ENCODE measurements around the gene OR1L8.

- TF ChIP-seq EZH2 (IDR thresholded peaks at IDR 0.05; ENCODE audit: insufficient read depth, poor library complexity, severe bottlenecking) (no peak), EZH2phosphoT487 (IDR thresholded peaks at IDR 0.05; ENCODE audit: insufficient read depth, low read depth) (no peak)
These were observed 21.7 kb downstream of the OR1L8 start for GRCh38 chr9:122561446-122561845.
